Naive B cell (primary cell): ENCODE data around the gene MBLAC1. TPM values are rescaled to one million over a fixed set of nuclear protein-coding genes. Genes with fewer than 3 reads are reported as not detected.

Source experiments
- ATAC-seq, 2 donors: fragments of 150-1000 bp; cut with Tn5 transposase; 2 replicates each; pipeline ENCODE4 v1.10.0; 2021; ENCODE audit warnings: low read depth in 2 of 2, mild to moderate bottlenecking in 2 of 2, moderate library complexity in 2 of 2
- DNase-seq: peaks from one replicate; pipeline ENCODE4 v3.0.0; 2022
- H3K27ac Mint-ChIP-seq, 6 donors: one replicate each; pipeline ENCODE4 v1.8.0; 2020 to 2022; ENCODE audit warnings: mild to moderate bottlenecking in 6 of 6, mixed read lengths in 6 of 6, moderate library complexity in 5 of 6, inconsistent platforms in 2 of 6
- H3K27me3 Mint-ChIP-seq, 3 donors: one replicate each; pipeline ENCODE4 v1.8.0; 2021 to 2022; ENCODE audit warnings: mixed read lengths in 3 of 3, mild to moderate bottlenecking in 1 of 3
- H3K36me3 Mint-ChIP-seq, 2 donors: one replicate each; pipeline ENCODE4 v1.8.0; 2020 to 2022; ENCODE audit warnings: mixed read lengths in 2 of 2, inconsistent platforms in 1 of 2, mild to moderate bottlenecking in 1 of 2
- H3K4me1 Mint-ChIP-seq, 3 donors: one replicate each; pipeline ENCODE4 v1.8.0; 2020 to 2022; ENCODE audit warnings: mixed read lengths in 3 of 3, inconsistent platforms in 1 of 3, mild to moderate bottlenecking in 1 of 3, moderate library complexity in 1 of 3
- H3K4me3 Mint-ChIP-seq, 8 donors: one replicate each; pipeline ENCODE4 v1.8.0; 2020 to 2022; ENCODE audit warnings: mild to moderate bottlenecking in 8 of 8, mixed read lengths in 8 of 8, moderate library complexity in 8 of 8, inconsistent platforms in 2 of 8
- H3K9me3 Mint-ChIP-seq, 7 donors: one replicate each; pipeline ENCODE4 v1.8.0; 2020 to 2022; ENCODE audit warnings: mixed read lengths in 7 of 7, mild to moderate bottlenecking in 5 of 7, inconsistent platforms in 2 of 7, moderate library complexity in 1 of 7
- polyA plus RNA-seq, 6 donors: library from polyadenylated mRNA; unstranded; fragments of 300-500 nt; fragmentation: Illumina TruSeq; gene quantifications; one replicate each; pipeline ENCODE4 v1.2.3, GENCODE V29; 2021; ENCODE audit warnings: low read depth in 6 of 6

The MBLAC1 gene
- polyA plus RNA-seq, 6 donors from 2014 or later: 1.7 to 4.2 (median 2.4) TPM

DNA sequence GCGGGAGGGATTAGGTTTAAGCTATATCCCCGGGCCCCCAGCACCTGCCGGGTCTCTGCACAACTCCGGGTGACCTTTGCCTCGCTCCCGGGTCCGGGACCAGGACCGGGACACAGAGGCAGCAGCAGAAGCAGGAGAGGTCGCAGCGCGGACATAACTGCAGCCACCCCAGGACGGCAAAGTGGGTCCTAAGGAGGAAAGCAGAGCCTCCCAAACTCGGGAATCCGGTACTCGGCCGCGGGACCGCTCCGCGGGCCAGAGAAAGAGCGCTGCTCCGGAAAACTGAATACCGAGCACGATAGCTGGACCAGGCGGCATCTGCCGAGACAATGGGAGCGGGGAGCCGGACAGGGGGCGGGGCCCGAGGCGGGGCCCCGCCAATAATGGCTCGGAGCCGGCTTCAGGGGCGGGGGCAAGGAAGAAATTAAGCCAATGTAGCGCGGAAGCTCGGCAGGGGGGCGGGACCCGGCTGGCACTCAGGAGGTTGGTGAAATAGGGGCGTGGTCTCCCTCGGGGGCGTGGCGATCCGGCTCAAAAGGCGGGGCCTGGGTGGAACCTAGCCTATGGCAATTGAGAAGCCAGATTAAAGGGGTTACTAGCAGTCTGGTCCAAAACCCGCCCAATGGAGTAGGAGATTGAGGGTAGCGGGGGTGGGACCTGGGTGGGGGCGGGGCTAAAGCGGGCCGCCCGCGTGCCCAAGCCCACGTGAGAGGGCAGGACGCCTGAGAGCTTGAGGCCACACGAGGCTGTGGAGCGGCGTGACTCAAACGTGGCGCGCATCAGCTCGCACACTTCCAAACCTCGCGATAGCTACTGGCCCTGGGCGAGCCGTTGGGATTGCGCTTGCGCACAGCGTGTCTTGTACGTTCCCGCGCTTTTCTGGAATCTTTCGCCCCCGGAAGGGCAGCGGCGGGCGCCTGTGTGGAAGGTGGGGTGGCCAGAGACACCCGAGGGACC, 50.6 kb downstream of the MBLAC1 start, which contains the start of the genes GPC2 and STAG3:
Gene GPC2, minus strand, starts transcription at position 337 of the 957 bp plus-strand sequence. Its CDS starts 182 bp downstream, at position 155.
Gene STAG3, plus strand, starts transcription at position 874 of the 957 bp plus-strand sequence. CDS start 2,639 bp downstream, outside the sequence.
- no peaks in the 10 kb centered on the region for H3K36me3 Mint-ChIP-seq
- peaks cover 22 to 41% (median 30%) of the 10 kb centered on the region in 3 donors for H3K4me1 Mint-ChIP-seq
- H3K9me3 Mint-ChIP-seq: peaks cover 0 to 1% (median 0%) of the 10 kb centered on the region in 7 donors
- DNase-seq (peak; percentile 97), ATAC-seq (peak; percentile 88)
- H3K4me3 Mint-ChIP-seq: peak within 1 kb of the TSS; percentile 73 to 94 (median 87)
- no peaks in the 10 kb centered on the region for H3K27me3 Mint-ChIP-seq
- H3K27ac Mint-ChIP-seq: peak within 1 kb of the TSS; percentile 24 to 90 (median 43)

Other genes with a start within 250 kb of the MBLAC1 start
- gene OR2AE1, start 249.9 kb upstream of the MBLAC1 start, polyA plus RNA-seq: not detected
- 10 to 100 TPM; 12.6 to 39.2 (median 23.1) TPM for gene TRIM4, start 207.4 kb upstream of the MBLAC1 start, polyA plus RNA-seq
- not detected for gene GJC3, start 197.3 kb upstream of the MBLAC1 start, polyA plus RNA-seq
- not detected for gene AZGP1, start 150.9 kb upstream of the MBLAC1 start, polyA plus RNA-seq
- gene ZKSCAN1, start 111.4 kb upstream of the MBLAC1 start, polyA plus RNA-seq: 10 to 100 TPM; 14.7 to 54.3 (median 36.7) TPM
- 1 to 10 TPM; 4.7 to 9.8 (median 5.7) TPM for gene ZSCAN21, start 77.2 kb upstream of the MBLAC1 start, polyA plus RNA-seq
- gene ZNF3, start 45.2 kb upstream of the MBLAC1 start, polyA plus RNA-seq: 10 to 100 TPM; 14.6 to 34.4 (median 21.8) TPM
- gene COPS6, start 38.0 kb upstream of the MBLAC1 start, polyA plus RNA-seq: 100 to 1,000 TPM; 109 to 249 (median 128) TPM
- 10 to 100 TPM; 39.0 to 59.9 (median 47.1) TPM for gene MCM7, start 25.6 kb upstream of the MBLAC1 start, polyA plus RNA-seq
- gene AP4M1, start 25.3 kb upstream of the MBLAC1 start, polyA plus RNA-seq: 1 to 10 TPM; 3.3 to 6.8 (median 5.6) TPM
- gene TAF6, start 7.6 kb upstream of the MBLAC1 start, polyA plus RNA-seq: 10 to 100 TPM; 16.8 to 32.2 (median 21.6) TPM
- 1 to 10 TPM in 5 of 6 donors, not detected in 1; 4.9 to 8.6 (median 5.8) TPM for gene CNPY4, start 7.3 kb upstream of the MBLAC1 start, polyA plus RNA-seq
- 100 to 1,000 TPM; 407 to 579 (median 480) TPM for gene LAMTOR4, start 22.0 kb downstream of the MBLAC1 start, polyA plus RNA-seq
- 1 to 10 TPM; 2.0 to 9.1 (median 3.3) TPM for gene TRAPPC14, start 31.8 kb downstream of the MBLAC1 start, polyA plus RNA-seq
- gene GAL3ST4, start 41.6 kb downstream of the MBLAC1 start, polyA plus RNA-seq: under 1 TPM in 5 of 6 donors, not detected in 1; 0.13 to 0.40 (median 0.23) TPM
- gene GPC2, start 50.4 kb downstream of the MBLAC1 start, polyA plus RNA-seq: under 1 TPM in 4 of 6 donors, not detected in 2; 0.18 to 0.84 (median 0.28) TPM
- 100 to 1,000 TPM in 5 of 6 donors, 10 to 100 TPM in 1; 97.1 to 221 (median 129) TPM for gene STAG3, start 51.0 kb downstream of the MBLAC1 start, polyA plus RNA-seq
- gene PVRIG, start 93.0 kb downstream of the MBLAC1 start, polyA plus RNA-seq: 10 to 100 TPM; 37.5 to 67.4 (median 56.4) TPM
- gene SPDYE3, start 180.7 kb downstream of the MBLAC1 start, polyA plus RNA-seq: 10 to 100 TPM in 1 of 6 donors, 1 to 10 TPM in 5; 5.0 to 10.3 (median 8.5) TPM
- 10 to 100 TPM in 2 of 6 donors, 1 to 10 TPM in 4; 3.5 to 28.7 (median 7.0) TPM for gene PILRB, start 231.2 kb downstream of the MBLAC1 start, polyA plus RNA-seq
- 1 to 10 TPM in 1 of 6 donors, under 1 TPM in 4, not detected in 1; 0.53 to 1.8 (median 0.53) TPM for gene PILRA, start 246.5 kb downstream of the MBLAC1 start, polyA plus RNA-seq